GM19463 (cell line): Measurements from ENCODE around the gene RCVRN.

Experiments used
- ATAC-seq: cut with Tn5 transposase; IDR thresholded peaks from one replicate; pipeline ENCODE4 v1.9.1; 2021; ENCODE audit warnings: mild to moderate bottlenecking, moderate library complexity; ENCODE audit not compliant: unreplicated experiment

RCVRN gene

DNA sequence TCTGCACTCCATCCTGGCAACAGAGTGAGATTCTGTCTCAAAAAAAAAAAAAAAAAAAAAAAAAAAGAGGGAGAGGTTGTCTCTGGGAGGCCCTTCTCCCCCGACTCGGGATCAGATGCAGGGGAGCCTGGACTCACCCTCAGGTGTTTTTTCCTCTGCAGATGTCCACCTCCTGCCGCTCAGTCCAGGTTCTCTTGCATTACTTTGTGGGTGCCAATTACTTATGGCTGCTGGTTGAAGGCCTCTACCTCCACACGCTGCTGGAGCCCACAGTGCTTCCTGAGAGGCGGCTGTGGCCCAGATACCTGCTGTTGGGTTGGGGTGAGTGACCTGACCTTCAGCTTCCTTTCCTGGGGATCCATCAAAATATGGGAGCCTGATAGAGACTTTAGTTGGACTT lies 45.3 kb downstream of the RCVRN start:
- ATAC-seq = no peak

DNA sequence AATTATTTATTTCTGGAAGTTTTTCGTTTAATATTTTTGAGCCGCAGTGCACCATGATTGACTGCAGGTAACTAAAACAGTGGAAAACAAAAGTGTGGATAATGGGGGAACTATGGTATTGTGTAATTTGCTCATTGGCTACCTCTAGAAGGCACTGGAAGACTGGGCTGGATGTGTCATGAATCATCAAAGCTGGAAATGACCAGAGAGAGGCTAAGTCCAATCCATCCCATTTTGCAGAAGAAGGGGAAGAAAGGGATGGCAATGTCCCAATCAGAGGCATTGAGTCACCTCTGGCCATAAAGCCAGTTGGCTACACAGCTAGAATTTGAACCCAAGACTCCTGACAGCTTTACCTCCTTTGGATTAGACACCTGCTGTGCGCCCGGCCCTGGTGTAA lies 50.0 kb downstream of the RCVRN start:
- ATAC-seq = no peak

DNA sequence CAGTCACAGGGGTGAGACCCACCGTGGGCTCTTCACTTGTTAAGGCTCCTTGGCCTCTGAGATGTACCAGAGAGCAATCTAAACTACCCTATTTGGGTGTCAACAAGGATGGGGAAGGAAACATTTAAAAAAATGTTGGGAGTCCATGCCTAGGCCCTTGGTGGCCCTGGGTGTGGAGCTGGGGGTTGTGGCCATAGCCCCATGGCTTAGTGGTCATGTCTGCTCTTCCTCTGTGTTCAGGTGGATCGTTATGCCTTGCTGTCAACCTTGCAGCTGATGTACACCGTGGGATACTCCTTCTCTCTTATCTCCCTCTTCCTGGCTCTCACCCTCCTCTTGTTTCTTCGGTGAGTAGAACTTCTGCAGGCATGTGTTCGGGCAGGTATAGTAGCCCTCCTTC lies 50.8 kb downstream of the RCVRN start:
- no peak for ATAC-seq

DNA sequence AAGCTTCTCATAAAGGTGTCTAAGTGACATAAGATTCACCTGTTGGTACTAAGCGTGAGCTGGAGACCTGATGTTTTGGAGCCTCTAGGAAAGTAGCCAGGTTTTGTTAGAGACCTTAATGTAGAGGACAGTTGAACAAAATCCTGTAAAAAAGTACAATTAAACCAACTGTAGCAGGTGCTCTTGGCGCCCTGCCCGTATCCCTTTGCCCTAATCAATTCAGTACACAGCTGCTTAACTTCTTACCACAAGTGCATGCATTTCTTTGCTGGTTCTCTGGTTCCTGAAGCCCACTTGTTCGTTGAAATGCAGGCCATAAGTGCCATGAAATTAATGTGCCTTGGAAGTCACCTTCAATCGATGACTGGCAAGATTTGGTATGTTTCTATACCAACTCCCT lies 54.9 kb downstream of the RCVRN start:
- ATAC-seq = no peak
